Keratinocyte (primary cell): ENCODE results near the gene TSPAN11.
"Not testable (repeated sequence)": the region's sequence is repeated elsewhere in the genome, so short reads cannot be mapped to it uniquely, and the experiment has no call there.

ENCODE experiments used
- CTCF ChIP-seq, 3 experiments: IDR thresholded peaks in 1 of 3; conservative IDR thresholded peaks in 1 of 3; optimal IDR thresholded peaks in 1 of 3; 2 replicates in 2 of 3; 3 replicates in 1 of 3; pipeline versions ENCODE3 to v1.5.1; 2011; ENCODE audit warnings: low read length in 3 of 3, mild to moderate bottlenecking in 3 of 3, moderate library complexity in 2 of 3, control low read depth in 1 of 3, inconsistent platforms in 1 of 3; ENCODE audit not compliant: insufficient read depth in 2 of 3; ENCODE audit errors: extremely low read depth in 1 of 3
- EZH2 ChIP-seq: IDR thresholded peaks from one replicate; pipeline ENCODE4 v1.6.1; 2012; ENCODE audit warnings: inconsistent platforms, mild to moderate bottlenecking, low read length, moderate library complexity

GRCh38 chr12:31027006-31027405, 100.5 kb downstream of the TSPAN11 start:
- not testable (repeated sequence) for TF ChIP-seq CTCF (optimal IDR thresholded peaks at IDR 0.05 in 1 of 3, IDR thresholded peaks at IDR 0.05 in 1 of 3, conservative IDR thresholded peaks at IDR 0.05 in 1 of 3; ENCODE audit: extremely low read depth in 1 of 3, insufficient read depth in 2 of 3, low read length in 3 of 3); EZH2
